ENCODE results near the gene CD8B.

The CD8B gene

DNA sequence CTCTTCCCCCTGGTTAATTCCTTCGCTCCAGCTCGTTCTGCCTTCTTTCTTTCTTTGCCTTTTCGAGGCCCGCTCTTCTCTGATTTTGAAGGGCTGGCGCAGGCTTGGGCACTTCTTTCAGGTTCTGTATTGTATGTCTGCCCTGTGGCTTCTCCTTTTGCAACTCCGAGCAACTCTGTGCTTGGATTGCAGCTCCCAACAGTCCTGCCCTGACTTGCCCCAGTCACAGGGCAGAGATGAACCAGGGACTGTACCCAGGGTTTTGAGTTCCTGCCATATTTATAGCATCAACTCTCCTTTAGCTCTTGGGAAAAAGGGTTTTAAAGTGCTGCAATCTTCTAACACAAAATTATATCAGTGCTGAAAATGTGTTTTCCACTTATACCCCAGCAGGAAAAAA lies 39.8 kb downstream of the CD8B start:
- TF ChIP-seq, protein P1, sequence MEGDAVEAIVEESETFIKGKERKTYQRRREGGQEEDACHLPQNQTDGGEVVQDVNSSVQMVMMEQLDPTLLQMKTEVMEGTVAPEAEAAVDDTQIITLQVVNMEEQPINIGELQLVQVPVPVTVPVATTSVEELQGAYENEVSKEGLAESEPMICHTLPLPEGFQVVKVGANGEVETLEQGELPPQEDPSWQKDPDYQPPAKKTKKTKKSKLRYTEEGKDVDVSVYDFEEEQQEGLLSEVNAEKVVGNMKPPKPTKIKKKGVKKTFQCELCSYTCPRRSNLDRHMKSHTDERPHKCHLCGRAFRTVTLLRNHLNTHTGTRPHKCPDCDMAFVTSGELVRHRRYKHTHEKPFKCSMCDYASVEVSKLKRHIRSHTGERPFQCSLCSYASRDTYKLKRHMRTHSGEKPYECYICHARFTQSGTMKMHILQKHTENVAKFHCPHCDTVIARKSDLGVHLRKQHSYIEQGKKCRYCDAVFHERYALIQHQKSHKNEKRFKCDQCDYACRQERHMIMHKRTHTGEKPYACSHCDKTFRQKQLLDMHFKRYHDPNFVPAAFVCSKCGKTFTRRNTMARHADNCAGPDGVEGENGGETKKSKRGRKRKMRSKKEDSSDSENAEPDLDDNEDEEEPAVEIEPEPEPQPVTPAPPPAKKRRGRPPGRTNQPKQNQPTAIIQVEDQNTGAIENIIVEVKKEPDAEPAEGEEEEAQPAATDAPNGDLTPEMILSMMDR (IDR thresholded peaks at IDR 0.05; ENCODE audit: unreplicated experiment in 3 of 3): no peak
- H3K27me3 Mint-ChIP-seq (ENCODE audit: low read depth): no peaks in the 10 kb centered on the region
- no peak overlapping the region for H3K4me3 Mint-ChIP-seq
- no peaks in the 10 kb centered on the region for H3K4me1 Mint-ChIP-seq
- H3K9me3 Mint-ChIP-seq: peaks cover 15% of the 10 kb centered on the region
- no peak overlapping the region for H3K27ac Mint-ChIP-seq
- H3K36me3 Mint-ChIP-seq (ENCODE audit: low read depth): no peaks in the 10 kb centered on the region

DNA sequence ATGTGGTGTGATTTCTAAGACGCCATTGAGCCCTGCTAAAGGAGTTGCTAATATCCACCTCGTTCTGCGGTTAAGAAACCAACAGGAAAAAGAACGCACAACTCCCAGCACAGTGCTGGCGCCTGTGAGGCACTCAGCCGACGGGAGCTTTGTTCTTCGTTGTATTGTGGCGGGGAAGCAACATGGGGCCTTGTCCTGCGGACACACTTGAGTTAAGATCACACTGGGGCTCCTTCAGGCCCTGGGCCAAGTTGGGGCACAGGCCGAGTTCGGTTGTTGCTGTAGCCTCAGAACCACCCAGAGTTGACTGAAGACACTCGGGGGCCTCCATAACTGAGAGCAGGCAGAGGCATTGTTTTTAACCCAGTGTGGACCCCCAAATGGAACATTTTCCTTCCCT lies 40.4 kb downstream of the CD8B start:
- H3K27me3 Mint-ChIP-seq (ENCODE audit: low read depth): no peaks in the 10 kb centered on the region
- H3K9me3 Mint-ChIP-seq: peaks cover 15% of the 10 kb centered on the region
- no peak overlapping the region for H3K27ac Mint-ChIP-seq
- H3K4me3 Mint-ChIP-seq: no peak overlapping the region
- no peaks in the 10 kb centered on the region for H3K4me1 Mint-ChIP-seq
- H3K36me3 Mint-ChIP-seq (ENCODE audit: low read depth): no peaks in the 10 kb centered on the region
- TF ChIP-seq, protein P1 (IDR thresholded peaks at IDR 0.05; ENCODE audit: unreplicated experiment in 3 of 3): no peak

DNA sequence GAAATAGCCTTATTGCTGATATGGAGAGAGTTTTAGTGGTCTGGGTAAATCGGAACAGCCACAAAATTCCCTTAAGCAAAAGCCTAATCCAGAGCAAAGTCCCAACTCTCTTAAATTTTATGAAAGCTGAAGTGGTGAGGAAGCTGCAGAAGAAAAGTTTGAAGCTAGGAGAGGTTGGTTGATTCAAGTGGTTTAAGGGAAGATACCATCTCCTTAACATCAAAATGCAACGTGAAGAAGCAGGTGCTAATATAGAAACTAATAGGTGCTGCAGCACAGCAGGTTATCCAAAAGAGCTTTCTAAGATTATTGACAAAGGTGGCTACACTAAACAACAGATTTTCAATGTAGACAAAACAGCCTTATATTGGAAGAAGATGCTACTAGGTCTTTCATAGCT lies 42.7 kb downstream of the CD8B start:
- no peak overlapping the region for H3K27ac Mint-ChIP-seq

DNA sequence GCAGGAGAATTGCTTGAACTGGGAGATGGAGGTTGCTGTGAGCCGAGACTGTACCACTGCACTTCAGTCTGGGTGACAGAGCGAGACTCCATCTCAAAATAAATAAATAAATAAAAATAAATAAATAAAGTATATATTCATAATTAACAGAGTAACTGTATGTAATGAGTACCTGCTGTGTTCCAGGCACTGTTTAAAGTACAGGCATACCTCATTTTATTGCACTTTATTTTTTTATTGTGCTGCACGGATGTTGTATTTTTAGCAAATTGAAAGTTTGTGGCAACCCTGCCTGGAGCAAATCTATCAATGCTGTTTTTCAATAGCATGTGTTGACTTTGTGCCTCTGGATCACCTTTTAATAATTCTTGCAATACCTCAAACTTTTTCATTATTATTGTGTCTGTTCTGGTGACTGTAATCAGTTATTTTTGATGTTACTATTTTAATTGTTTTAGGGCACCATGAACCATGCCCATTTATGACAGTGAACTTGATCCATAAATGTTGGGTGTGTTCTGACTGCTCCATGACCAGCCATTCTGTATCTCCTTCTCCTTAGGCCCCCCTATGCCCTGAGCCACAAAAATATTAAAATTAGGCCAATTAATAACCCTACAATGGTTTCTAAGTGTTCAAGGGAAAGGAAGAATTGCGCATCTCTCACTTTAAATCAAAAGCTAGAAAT lies 43.4 kb downstream of the CD8B start:
- H3K27ac Mint-ChIP-seq: no peak overlapping the region
- H3K4me1 Mint-ChIP-seq: no peaks in the 10 kb centered on the region
- TF ChIP-seq, protein P1 (IDR thresholded peaks at IDR 0.05; ENCODE audit: unreplicated experiment in 3 of 3): no peak
- no peaks in the 10 kb centered on the region for H3K36me3 Mint-ChIP-seq (ENCODE audit: low read depth)
- no peaks in the 10 kb centered on the region for H3K27me3 Mint-ChIP-seq (ENCODE audit: low read depth)
- no peak overlapping the region for H3K4me3 Mint-ChIP-seq
- peaks cover 15% of the 10 kb centered on the region for H3K9me3 Mint-ChIP-seq

More for the DNA sequence above, 42.7 kb downstream of the CD8B start:
- Mint-ChIP-seq H3K36me3 (ENCODE audit: low read depth) (no peaks in the 10 kb centered on the region), H3K4me1 (no peaks in the 10 kb centered on the region), H3K4me3 (no peak overlapping the region), H3K9me3 (peaks cover 15% of the 10 kb centered on the region), H3K27me3 (ENCODE audit: low read depth) (no peaks in the 10 kb centered on the region)
- TF ChIP-seq, protein P1 (IDR thresholded peaks at IDR 0.05; ENCODE audit: unreplicated experiment in 3 of 3): no peak

DNA sequence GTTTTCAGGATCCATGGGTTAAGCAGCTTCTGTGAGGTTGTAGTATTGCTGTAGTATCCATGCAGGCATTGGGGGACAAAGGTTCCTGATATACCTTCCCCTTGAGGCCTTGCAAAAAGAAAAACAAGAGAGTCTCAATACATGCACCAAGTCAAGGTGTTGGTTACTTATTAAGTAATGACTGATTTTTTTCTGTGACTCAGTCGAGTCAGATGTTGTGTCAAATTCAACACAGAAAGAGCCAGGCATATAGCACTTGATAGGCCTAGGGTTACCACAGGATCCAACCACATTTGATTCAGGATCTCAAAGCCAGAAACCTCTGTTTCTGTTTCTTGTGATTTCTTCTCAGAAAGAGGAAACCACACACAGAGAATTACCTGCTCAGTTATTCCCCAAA lies 46.1 kb downstream of the CD8B start:
- H3K27me3 Mint-ChIP-seq (ENCODE audit: low read depth): no peaks in the 10 kb centered on the region
- no peaks in the 10 kb centered on the region for H3K36me3 Mint-ChIP-seq (ENCODE audit: low read depth)
- no peak overlapping the region for H3K27ac Mint-ChIP-seq
- H3K4me3 Mint-ChIP-seq: no peak overlapping the region
- no peaks in the 10 kb centered on the region for H3K4me1 Mint-ChIP-seq
- TF ChIP-seq, protein P1 (IDR thresholded peaks at IDR 0.05; ENCODE audit: unreplicated experiment in 3 of 3): no peak
- H3K9me3 Mint-ChIP-seq: peaks cover 4% of the 10 kb centered on the region

DNA sequence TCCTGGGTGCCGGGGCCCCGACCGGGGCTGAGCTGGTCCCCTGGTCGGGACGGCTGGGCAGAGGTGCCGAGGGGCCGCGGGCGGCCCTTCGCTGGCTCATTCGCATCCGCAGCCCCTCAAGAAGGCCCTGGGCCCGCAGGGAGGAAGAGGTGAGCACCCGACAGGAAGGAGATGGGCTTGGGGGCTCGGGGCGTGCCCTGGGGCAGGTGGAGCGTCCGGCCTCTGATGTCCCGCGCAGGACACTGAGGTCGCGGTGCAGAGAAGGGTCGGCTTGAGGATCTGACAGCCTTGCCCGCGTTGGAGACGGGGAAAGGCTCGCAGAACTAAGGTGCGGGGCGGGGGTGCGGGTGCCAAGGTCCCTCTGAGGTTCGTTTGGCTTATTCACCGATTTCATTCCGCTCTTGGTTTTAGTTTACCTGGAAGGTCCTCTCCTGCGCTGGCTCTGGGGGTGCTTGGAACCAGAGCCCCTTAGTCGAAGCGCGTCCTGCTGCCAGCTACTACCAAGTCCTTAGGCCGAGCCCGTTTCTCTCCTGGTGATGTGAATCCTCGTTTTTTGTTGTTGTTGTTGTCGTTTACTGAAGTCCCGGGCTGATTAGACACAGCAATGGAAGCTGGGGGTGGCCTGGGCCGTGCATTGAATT lies 52.1 kb downstream of the CD8B start:
- H3K36me3 Mint-ChIP-seq (ENCODE audit: low read depth): no peaks in the 10 kb centered on the region
- no peak overlapping the region for H3K27ac Mint-ChIP-seq
- no peaks in the 10 kb centered on the region for H3K9me3 Mint-ChIP-seq
- peaks cover 24% of the 10 kb centered on the region for H3K27me3 Mint-ChIP-seq (ENCODE audit: low read depth)
- TF ChIP-seq, protein P1 (IDR thresholded peaks at IDR 0.05; ENCODE audit: unreplicated experiment in 3 of 3): no peak
- peaks cover 5% of the 10 kb centered on the region for H3K4me1 Mint-ChIP-seq
- peak overlapping the region; percentile 31 to 63 (median 44) for H3K4me3 Mint-ChIP-seq

Measured in nephron (organoid).